OCI-LY3 (cell line): Measurements from ENCODE around the gene AUTS2.

Experiments
- CTCF ChIP-seq: fragments of 200-600, 300-600 bp; sonication (generic); IDR thresholded peaks from 2 replicates; pipeline ENCODE4 v1.5.1; 2014; ENCODE audit warnings: antibody characterized with exemption, low read length, low read depth
- EZH2phosphoT487 ChIP-seq: fragments of 200-600 bp; shearing (Covaris generic); IDR thresholded peaks from 2 replicates; pipeline ENCODE4 v1.6.1; 2018; ENCODE audit warnings: antibody characterized with exemption, mixed run types, low read depth

- TF ChIP-seq CTCF (no peak), EZH2phosphoT487 (no peak)
These were observed 156.2 kb downstream of the AUTS2 start for GRCh38 chr7:69754476-69754875.
